Astrocyte (in vitro differentiated cells and primary cell): ENCODE data around the gene TTC34. TPM values are rescaled to one million over a fixed set of nuclear protein-coding genes. Genes with fewer than 3 reads are reported as not detected.

Experiments
- DNase-seq: peaks from one replicate; pipeline ENCODE4 v3.0.0-alpha.2; 2010; ENCODE audit warnings: low read depth
- FAIRE-seq: peaks from 2 replicates; lab custom pipeline; 2011; peaks lifted over from hg19 to GRCh38; lab: Jason Lieb, UNC
- H2AFZ ChIP-seq: 2 replicates; pipeline ENCODE4 v1.6.0; 2012; ENCODE audit warnings: low read depth, low read length, inconsistent platforms
- H3K27ac ChIP-seq: 2 replicates; pipeline ENCODE4 v1.5.1; 2011; ENCODE audit warnings: low read depth, low read length, inconsistent platforms
- H3K27me3 ChIP-seq: 2 replicates; pipeline ENCODE4 v1.6.0; 2011; ENCODE audit warnings: low read length, inconsistent platforms; ENCODE audit not compliant: insufficient read depth
- H3K36me3 ChIP-seq: 2 replicates; pipeline ENCODE4 v1.5.1; 2011; ENCODE audit warnings: low read length, inconsistent platforms; ENCODE audit not compliant: insufficient read depth
- H3K4me1 ChIP-seq: 2 replicates; pipeline ENCODE4 v1.5.1; 2011; ENCODE audit warnings: low read length, inconsistent platforms; ENCODE audit not compliant: insufficient read depth
- H3K4me2 ChIP-seq: 2 replicates; pipeline ENCODE4 v1.6.0; 2012; ENCODE audit warnings: low read length, inconsistent platforms
- H3K4me3 ChIP-seq: 2 replicates; pipeline ENCODE4 v1.5.1; 2011; ENCODE audit warnings: low read depth, mild to moderate bottlenecking, low read length, inconsistent platforms; ENCODE audit not compliant: insufficient read depth
- H3K79me2 ChIP-seq: 2 replicates; pipeline ENCODE4 v1.6.0; 2012; ENCODE audit warnings: mild to moderate bottlenecking, low read length, inconsistent platforms; ENCODE audit not compliant: insufficient read depth
- H3K9ac ChIP-seq: 2 replicates; pipeline ENCODE4 v1.6.0; 2012; ENCODE audit warnings: mild to moderate bottlenecking, low read length, inconsistent platforms
- H3K9me3 ChIP-seq: 2 replicates; pipeline ENCODE4 v1.5.1; 2012; ENCODE audit warnings: low read depth, mild to moderate bottlenecking, low read length, inconsistent platforms; ENCODE audit not compliant: insufficient read depth
- H4K20me1 ChIP-seq: 2 replicates; pipeline ENCODE4 v1.6.0; 2012; ENCODE audit warnings: low read length, inconsistent platforms; ENCODE audit not compliant: insufficient read depth
- H3K27ac Mint-ChIP-seq: one replicate; pipeline ENCODE4 v1.8.0; 2021; ENCODE audit warnings: mild to moderate bottlenecking, mixed read lengths; ENCODE audit not compliant: unreplicated experiment
- H3K27me3 Mint-ChIP-seq: one replicate; pipeline ENCODE4 v1.8.0; 2021; ENCODE audit warnings: low read depth, mixed read lengths; ENCODE audit not compliant: unreplicated experiment
- H3K36me3 Mint-ChIP-seq: one replicate; pipeline ENCODE4 v1.8.0; 2021; ENCODE audit warnings: low read depth, mixed read lengths; ENCODE audit not compliant: unreplicated experiment
- H3K4me1 Mint-ChIP-seq: one replicate; pipeline ENCODE4 v1.8.0; 2021; ENCODE audit warnings: low read depth, mixed read lengths; ENCODE audit not compliant: unreplicated experiment
- H3K4me3 Mint-ChIP-seq: one replicate; pipeline ENCODE4 v1.8.0; 2021; ENCODE audit warnings: mild to moderate bottlenecking, moderate library complexity, mixed read lengths; ENCODE audit not compliant: unreplicated experiment
- H3K9me3 Mint-ChIP-seq: one replicate; pipeline ENCODE4 v1.8.0; 2021; ENCODE audit warnings: mild to moderate bottlenecking, mixed read lengths; ENCODE audit not compliant: unreplicated experiment
- EZH2 ChIP-seq: IDR thresholded peaks from 2 replicates; pipeline ENCODE4 v1.6.1; 2012; ENCODE audit warnings: mild to moderate bottlenecking, low read length, inconsistent platforms; ENCODE audit not compliant: insufficient read depth
- total RNA-seq: library from RNA; stranded (reverse); gene quantifications from 2 replicates; pipeline ENCODE4 v1.2.1, GENCODE V29; 2021
- TF ChIP-seq, protein P1 (sequence below): IDR thresholded peaks from 2 replicates; pipeline ENCODE4 v1.5.1; 2011; ENCODE audit warnings: low read depth, mild to moderate bottlenecking, inconsistent platforms, low read length, moderate library complexity; ENCODE audit not compliant: insufficient read depth

The TTC34 gene
- total RNA-seq, 1 donor from 2014 or later = 0.39 TPM

GRCh38 chr1:2631136-2632050, 170.1 kb downstream of the TTC34 start:
- Histone ChIP-seq H3K4me1 (no peaks in the 10 kb centered on the region), H3K9me3 (peaks cover 7% of the 10 kb centered on the region), H2AFZ (no peak overlapping the region), H3K9ac (no peak overlapping the region), H3K4me3 (no peak overlapping the region), H3K4me2 (no peak overlapping the region), H3K79me2 (no peaks in the 10 kb centered on the region), H3K36me3 (no peaks in the 10 kb centered on the region), H3K27ac (no peak overlapping the region), H3K27me3 (peaks cover 16% of the 10 kb centered on the region), H4K20me1 (no peaks in the 10 kb centered on the region)
- TF ChIP-seq, protein P1, sequence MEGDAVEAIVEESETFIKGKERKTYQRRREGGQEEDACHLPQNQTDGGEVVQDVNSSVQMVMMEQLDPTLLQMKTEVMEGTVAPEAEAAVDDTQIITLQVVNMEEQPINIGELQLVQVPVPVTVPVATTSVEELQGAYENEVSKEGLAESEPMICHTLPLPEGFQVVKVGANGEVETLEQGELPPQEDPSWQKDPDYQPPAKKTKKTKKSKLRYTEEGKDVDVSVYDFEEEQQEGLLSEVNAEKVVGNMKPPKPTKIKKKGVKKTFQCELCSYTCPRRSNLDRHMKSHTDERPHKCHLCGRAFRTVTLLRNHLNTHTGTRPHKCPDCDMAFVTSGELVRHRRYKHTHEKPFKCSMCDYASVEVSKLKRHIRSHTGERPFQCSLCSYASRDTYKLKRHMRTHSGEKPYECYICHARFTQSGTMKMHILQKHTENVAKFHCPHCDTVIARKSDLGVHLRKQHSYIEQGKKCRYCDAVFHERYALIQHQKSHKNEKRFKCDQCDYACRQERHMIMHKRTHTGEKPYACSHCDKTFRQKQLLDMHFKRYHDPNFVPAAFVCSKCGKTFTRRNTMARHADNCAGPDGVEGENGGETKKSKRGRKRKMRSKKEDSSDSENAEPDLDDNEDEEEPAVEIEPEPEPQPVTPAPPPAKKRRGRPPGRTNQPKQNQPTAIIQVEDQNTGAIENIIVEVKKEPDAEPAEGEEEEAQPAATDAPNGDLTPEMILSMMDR = no peak
- TF ChIP-seq EZH2 = no peak
- Mint-ChIP-seq H3K4me1 (no peaks in the 10 kb centered on the region), H3K4me3 (no peak overlapping the region), H3K27me3 (peaks cover 51% of the 10 kb centered on the region), H3K9me3 (no peaks in the 10 kb centered on the region), H3K36me3 (no peaks in the 10 kb centered on the region), H3K27ac (peak overlapping the region; percentile 9)
- FAIRE-seq (no peak), DNase-seq (no peak)

DNA sequence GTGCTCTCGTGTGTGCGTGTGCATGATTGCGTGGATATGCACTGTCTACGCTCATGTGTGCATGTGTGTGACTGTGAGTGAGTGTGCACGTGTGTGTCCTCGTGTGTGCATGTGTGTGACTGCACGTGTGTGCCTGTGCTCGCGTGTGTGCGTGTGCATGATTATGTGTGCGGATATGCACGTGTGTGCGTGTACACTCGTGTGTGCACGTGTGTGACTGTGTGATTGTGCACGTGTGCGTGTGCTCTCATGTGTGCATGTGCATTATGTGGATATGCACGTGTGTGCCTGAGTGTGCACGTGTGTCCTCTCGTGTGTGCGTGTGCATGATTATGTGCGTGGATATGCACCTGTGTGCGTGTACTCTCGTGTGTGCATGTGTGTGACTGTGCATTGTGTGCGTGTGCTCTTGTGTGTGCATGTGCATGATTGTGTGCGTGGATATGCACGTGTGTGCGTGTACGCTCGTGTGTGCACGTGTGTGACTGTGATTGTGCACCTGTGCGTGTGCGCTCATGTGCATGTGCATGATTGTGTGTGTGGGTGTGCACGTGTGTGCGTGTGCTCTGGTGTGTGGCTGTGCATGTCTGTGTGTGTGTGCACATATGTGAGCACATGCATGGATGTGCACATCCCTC, 170.9 kb downstream of the TTC34 start:
- Histone ChIP-seq H3K9me3 (peaks cover 7% of the 10 kb centered on the region), H3K4me2 (no peak overlapping the region), H3K9ac (no peak overlapping the region), H3K36me3 (no peaks in the 10 kb centered on the region), H2AFZ (no peak overlapping the region), H3K27me3 (peaks cover 18% of the 10 kb centered on the region), H3K4me1 (no peaks in the 10 kb centered on the region), H3K27ac (no peak overlapping the region), H3K4me3 (no peak overlapping the region), H4K20me1 (no peaks in the 10 kb centered on the region), H3K79me2 (no peaks in the 10 kb centered on the region)
- no peaks in the 10 kb centered on the region for H3K9me3 Mint-ChIP-seq
- FAIRE-seq (no peak), DNase-seq (no peak)
- peaks cover 51% of the 10 kb centered on the region for H3K27me3 Mint-ChIP-seq
- H3K4me1 Mint-ChIP-seq = no peaks in the 10 kb centered on the region
- H3K27ac Mint-ChIP-seq = no peak overlapping the region
- H3K4me3 Mint-ChIP-seq = no peak overlapping the region
- no peaks in the 10 kb centered on the region for H3K36me3 Mint-ChIP-seq
- TF ChIP-seq EZH2 = no peak
- TF ChIP-seq, protein P1 = no peak
